GM19328 (cell line): ENCODE results near the gene GRIN3B.

Experiments
- ATAC-seq: cut with Tn5 transposase; IDR thresholded peaks from one replicate; pipeline ENCODE4 v1.9.1; 2021; ENCODE audit warnings: mild to moderate bottlenecking, moderate library complexity; ENCODE audit not compliant: unreplicated experiment

GRIN3B gene

DNA sequence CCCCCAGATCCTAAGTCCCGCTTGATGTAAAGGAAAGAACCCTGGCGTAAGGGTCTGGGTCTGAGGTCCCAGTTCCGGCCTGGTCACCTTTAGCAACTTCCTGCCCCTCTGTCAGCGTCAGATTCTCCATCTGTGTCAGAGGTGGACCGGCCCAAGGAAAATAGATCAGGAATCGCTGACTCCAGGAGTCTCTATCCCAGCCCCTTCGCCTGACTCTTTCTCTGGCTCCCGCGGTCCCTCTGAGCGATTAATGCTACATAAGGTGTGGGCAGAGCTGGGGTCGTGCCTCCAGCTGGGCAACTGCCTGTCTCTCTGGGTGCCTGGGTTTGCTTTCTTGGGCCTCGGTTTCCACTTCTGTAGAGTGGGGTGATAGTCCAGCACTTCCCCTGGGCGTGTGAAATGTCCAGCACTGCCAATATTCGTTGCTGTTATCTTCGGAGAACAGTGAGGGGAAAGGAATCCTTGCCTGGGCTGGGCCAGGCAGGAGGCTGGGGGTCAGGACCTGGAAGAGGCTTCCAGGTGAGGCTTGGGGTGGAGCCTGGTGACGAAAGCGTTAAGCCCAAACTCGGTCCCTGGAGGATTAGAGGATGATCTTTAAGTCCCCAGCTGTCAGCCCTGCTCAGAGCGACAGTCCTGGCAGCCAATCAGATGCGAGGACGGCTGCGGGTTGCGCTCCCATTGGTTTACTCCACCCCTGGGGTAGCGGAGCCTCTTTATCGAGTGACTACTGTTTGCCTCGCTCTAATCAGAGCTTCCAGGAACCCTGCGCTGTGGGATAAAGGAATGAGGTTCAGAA, 40.5 kb downstream of the GRIN3B start:
- no peak for ATAC-seq

DNA sequence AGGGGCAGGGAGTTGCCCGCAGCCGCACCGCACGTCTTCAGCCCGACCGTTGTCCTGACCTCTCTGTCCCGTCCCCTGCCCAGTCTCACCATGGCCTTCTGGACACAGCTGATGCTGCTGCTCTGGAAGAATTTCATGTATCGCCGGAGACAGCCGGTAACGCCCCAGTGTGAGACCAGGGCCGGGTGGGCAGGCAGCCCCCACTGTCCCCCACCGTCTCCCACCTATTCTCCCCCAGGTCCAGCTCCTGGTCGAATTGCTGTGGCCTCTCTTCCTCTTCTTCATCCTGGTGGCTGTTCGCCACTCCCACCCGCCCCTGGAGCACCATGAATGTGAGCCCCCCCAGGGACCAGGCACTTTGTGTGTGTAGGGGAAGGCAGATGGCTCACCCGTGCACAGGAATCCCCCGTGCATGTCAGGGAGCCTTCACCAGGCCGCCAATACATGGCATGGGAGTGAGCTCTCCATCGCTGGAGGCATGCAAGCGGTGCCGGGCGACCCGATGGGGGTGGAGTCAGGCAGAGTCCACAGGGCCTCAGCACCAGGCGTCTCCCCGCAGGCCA, 41.1 kb downstream of the GRIN3B start:
- no peak for ATAC-seq

- no peak for ATAC-seq
These were observed 41.8 kb downstream of the GRIN3B start for GRCh38 chr19:1041835-1042685.

- no peak for ATAC-seq
These were observed 42.7 kb downstream of the GRIN3B start for GRCh38 chr19:1042689-1043511.

- no peak for ATAC-seq
These were observed 45.0 kb downstream of the GRIN3B start for GRCh38 chr19:1045247-1045603.

DNA sequence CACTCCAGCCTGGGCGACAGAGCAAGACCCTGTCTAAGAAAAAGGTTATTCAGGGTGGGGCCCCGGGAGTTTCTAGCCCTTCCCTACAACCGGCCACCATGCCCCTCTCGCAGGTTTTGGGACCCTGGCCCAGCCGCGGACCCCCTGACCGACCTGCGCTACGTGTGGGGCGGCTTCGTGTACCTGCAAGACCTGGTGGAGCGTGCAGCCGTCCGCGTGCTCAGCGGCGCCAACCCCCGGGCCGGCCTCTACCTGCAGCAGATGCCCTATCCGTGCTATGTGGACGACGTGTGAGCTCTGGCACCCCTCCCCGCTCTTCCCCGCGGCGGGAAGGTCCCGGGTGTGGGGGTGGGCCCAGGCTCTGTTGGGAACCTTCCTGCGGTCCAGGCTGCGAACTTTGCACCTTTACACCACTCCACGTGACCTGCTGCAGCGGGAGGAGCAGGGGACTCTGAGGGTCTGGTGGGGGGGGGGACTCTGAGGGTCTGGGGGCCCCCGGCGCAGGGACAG, 46.0 kb downstream of the GRIN3B start:
- ATAC-seq: no peak

GRCh38 chr19:1046836-1047695, 46.8 kb downstream of the GRIN3B start:
- ATAC-seq: no peak

GRCh38 chr19:1047696-1048147, 47.5 kb downstream of the GRIN3B start:
- ATAC-seq: no peak

- no peak for ATAC-seq
These were observed 48.9 kb downstream of the GRIN3B start for GRCh38 chr19:1049106-1049505.

- no peak for ATAC-seq
These were observed 49.6 kb downstream of the GRIN3B start for GRCh38 chr19:1049800-1050199.

- no peak for ATAC-seq
These were observed 51.0 kb downstream of the GRIN3B start for GRCh38 chr19:1050989-1051788.

GRCh38 chr19:1051791-1052190, 51.6 kb downstream of the GRIN3B start:
- no peak for ATAC-seq

GRCh38 chr19:1052349-1052975, 52.2 kb downstream of the GRIN3B start:
- ATAC-seq: no peak

DNA sequence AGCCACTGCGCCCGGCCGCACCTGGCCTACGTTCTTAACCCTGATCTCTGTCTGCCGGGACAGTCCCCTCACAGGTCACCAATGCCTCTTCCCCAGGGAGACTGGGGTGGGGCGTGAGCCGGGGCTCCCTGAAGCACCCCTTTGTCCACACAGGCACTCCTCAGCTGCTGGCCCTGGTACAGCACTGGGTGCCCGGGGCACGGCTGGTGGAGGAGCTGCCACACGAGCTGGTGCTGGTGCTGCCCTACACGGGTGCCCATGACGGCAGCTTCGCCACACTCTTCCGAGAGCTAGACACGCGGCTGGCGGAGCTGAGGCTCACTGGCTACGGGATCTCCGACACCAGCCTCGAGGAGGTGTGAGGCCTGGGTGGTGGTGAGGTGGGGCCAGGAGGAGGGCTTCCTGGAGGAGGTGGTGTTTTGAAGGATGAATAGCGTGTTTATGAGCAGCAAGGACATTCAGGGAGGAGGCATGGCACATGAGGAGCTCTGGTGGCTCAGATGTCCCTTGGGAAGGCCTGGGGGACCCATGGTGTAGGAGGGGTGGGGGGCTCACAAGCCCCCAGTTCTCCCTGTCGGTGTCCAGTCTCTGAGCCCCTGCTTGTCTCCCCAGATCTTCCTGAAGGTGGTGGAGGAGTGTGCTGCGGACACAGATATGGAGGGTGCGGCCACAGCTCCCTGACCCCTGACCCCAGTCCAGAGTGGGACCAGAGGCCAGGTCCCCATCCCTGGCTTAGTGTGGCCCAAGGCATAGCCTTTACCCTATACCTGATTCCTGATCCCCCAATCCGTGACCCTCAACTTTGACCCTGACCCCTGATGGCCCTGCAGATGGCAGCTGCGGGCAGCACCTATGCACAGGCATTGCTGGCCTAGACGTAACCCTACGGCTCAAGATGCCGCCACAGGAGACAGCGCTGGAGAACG, 53.2 kb downstream of the GRIN3B start:
- no peak for ATAC-seq

GRCh38 chr19:1054102-1055027, 54.1 kb downstream of the GRIN3B start:
- ATAC-seq: no peak

GRCh38 chr19:1055028-1055425, 54.8 kb downstream of the GRIN3B start:
- ATAC-seq: no peak
